Testis (tissue), 3 donors: ENCODE data around the gene TXLNB. TPM values are rescaled to one million over a fixed set of nuclear protein-coding genes. Genes with fewer than 3 reads are reported as not detected.

Experiments used
- DNase-seq: peaks from one replicate; pipeline ENCODE4 v3.0.0-alpha.2; 2019
- H3K27ac ChIP-seq, 2 donors: fragments of 200-600 bp; sonication (generic); one replicate each; pipeline ENCODE4 v1.5.1; 2019
- H3K27me3 ChIP-seq: fragments of 200-600 bp; sonication (generic); one replicate; pipeline ENCODE4 v1.5.1; 2019
- H3K36me3 ChIP-seq: fragments of 200-600 bp; sonication (generic); one replicate; pipeline ENCODE4 v1.5.1; 2017; ENCODE audit warnings: low read depth; ENCODE audit errors: missing control alignments
- H3K4me1 ChIP-seq: fragments of 200-600 bp; sonication (generic); one replicate; pipeline ENCODE4 v1.5.1; 2019
- H3K4me3 ChIP-seq, 2 donors: fragments of 200-600 bp; sonication (generic); one replicate each; pipeline ENCODE4 v1.5.1; 2017 to 2019
- H3K9me3 ChIP-seq: fragments of 200-600 bp; sonication (generic); one replicate; pipeline ENCODE4 v1.5.1; 2017
- POLR2A ChIP-seq: fragments of 450-650 bp; IDR thresholded peaks from one replicate; pipeline ENCODE4 v1.6.1; 2017; ENCODE audit warnings: antibody characterized with exemption, mild to moderate bottlenecking, moderate library complexity
- WGBS, 2 donors: methylation state at CpG; one replicate each; pipeline ENCODE4 v1.1.5; 2018; 5-methylcytosine and 5-hydroxymethylcytosine counted together
- intact Hi-C: fragments of 100-400 bp; cut with DNase I; formaldehyde crosslinking; loops from one replicate; pipeline ENCODE4 v1.15.1; 2023; ENCODE audit warnings: low total_unique reads
- polyA plus RNA-seq: library from polyadenylated mRNA; stranded (reverse); fragments of 350-450 nt; fragmentation: Illumina TruSeq; extraction: RNeasy Lipid Tissue Mini Kit (QIAGEN cat#74804); gene quantifications from one replicate; pipeline ENCODE4 v1.2.3, GENCODE V29; 2014; ENCODE audit warnings: low read depth, low replicate concordance; ENCODE audit not compliant: insufficient read depth
- total RNA-seq, 2 donors: library from RNA; depleted of rRNA; stranded (reverse); fragments of >200 nt; gene quantifications; one replicate each; pipeline ENCODE4 v1.2.3, GENCODE V29; 2016
- TF ChIP-seq, protein P1 (sequence below), 3 experiments: fragments of 450-650 bp in 2 of 3; fragments of 200-600 bp in 1 of 3; sonication (generic) in 1 of 3; IDR thresholded peaks; one replicate each; pipeline ENCODE4 v1.5.1; 2016 to 2019; ENCODE audit warnings: antibody characterized with exemption in 3 of 3, mild to moderate bottlenecking in 2 of 3, moderate library complexity in 1 of 3

TXLNB gene
- total and polyA plus RNA-seq, 3 donors from 2014 or later, result 3.7 to 4.5 (median 4.1) TPM

GRCh38 chr6:139337001-139337400 lies 45.2 kb upstream of the TXLNB start:
- DNase-seq, result no peak
- no peak overlapping the region for H3K27ac ChIP-seq
- no peak overlapping the region for H3K4me3 ChIP-seq
- H3K36me3 ChIP-seq, result no peaks in the 10 kb centered on the region
- H3K9me3 ChIP-seq, result no peaks in the 10 kb centered on the region
- H3K27me3 ChIP-seq, result no peaks in the 10 kb centered on the region
- no peaks in the 10 kb centered on the region for H3K4me1 ChIP-seq
- 90 to 93% methylated on average over 2 of the region's 2 CpGs for WGBS, 2 donors
- TF ChIP-seq, protein P1, sequence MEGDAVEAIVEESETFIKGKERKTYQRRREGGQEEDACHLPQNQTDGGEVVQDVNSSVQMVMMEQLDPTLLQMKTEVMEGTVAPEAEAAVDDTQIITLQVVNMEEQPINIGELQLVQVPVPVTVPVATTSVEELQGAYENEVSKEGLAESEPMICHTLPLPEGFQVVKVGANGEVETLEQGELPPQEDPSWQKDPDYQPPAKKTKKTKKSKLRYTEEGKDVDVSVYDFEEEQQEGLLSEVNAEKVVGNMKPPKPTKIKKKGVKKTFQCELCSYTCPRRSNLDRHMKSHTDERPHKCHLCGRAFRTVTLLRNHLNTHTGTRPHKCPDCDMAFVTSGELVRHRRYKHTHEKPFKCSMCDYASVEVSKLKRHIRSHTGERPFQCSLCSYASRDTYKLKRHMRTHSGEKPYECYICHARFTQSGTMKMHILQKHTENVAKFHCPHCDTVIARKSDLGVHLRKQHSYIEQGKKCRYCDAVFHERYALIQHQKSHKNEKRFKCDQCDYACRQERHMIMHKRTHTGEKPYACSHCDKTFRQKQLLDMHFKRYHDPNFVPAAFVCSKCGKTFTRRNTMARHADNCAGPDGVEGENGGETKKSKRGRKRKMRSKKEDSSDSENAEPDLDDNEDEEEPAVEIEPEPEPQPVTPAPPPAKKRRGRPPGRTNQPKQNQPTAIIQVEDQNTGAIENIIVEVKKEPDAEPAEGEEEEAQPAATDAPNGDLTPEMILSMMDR (IDR thresholded peaks at IDR 0.05), result no peak
- intact Hi-C loops, result no loop called here

DNA sequence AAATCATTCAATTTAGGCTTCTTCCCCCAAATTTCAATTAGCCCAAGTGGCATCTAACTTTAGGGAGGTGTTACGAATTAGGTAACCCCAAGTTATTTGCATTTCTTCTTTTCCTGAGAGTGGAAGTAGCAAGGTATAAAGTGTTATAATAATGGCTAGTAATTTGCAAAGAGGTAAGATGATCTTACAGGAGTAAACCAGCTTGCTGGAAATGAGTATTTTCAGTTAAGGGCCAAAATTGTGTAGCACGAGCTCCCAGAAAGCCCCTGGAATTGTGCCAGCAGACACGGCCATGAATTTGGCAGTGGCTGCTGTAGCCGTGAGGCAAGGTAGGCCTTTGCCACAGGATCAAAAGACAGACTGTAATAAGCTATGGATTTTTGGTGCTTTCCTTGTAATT lies 44.7 kb upstream of the TXLNB start:
- DNase-seq, result peak; percentile 26
- intact Hi-C loops, result no loop called here
- no peaks in the 10 kb centered on the region for H3K27me3 ChIP-seq
- no peak overlapping the region for H3K4me3 ChIP-seq
- H3K27ac ChIP-seq, result no peak overlapping the region
- TF ChIP-seq, protein P1 (IDR thresholded peaks at IDR 0.05), result no peak
- no peak for TF ChIP-seq POLR2A
- H3K36me3 ChIP-seq, result no peaks in the 10 kb centered on the region
- H3K4me1 ChIP-seq, result no peaks in the 10 kb centered on the region
- 41 to 50% methylated on average over 4 of the region's 4 CpGs for WGBS, 2 donors
- H3K9me3 ChIP-seq, result no peaks in the 10 kb centered on the region

GRCh38 chr6:139335447-139336210 lies 43.8 kb upstream of the TXLNB start:
- H3K9me3 ChIP-seq, result no peaks in the 10 kb centered on the region
- H3K27ac ChIP-seq, result no peak overlapping the region
- DNase-seq, result no peak
- 84 to 92% methylated on average over 5 of the region's 5 CpGs for WGBS, 2 donors
- H3K4me3 ChIP-seq, result no peak overlapping the region
- TF ChIP-seq POLR2A, result no peak
- TF ChIP-seq, protein P1 (IDR thresholded peaks at IDR 0.05), result no peak
- H3K4me1 ChIP-seq, result no peaks in the 10 kb centered on the region
- intact Hi-C loops, result no loop called here
- no peaks in the 10 kb centered on the region for H3K36me3 ChIP-seq
- H3K27me3 ChIP-seq, result no peaks in the 10 kb centered on the region

GRCh38 chr6:139334806-139335446 lies 43.1 kb upstream of the TXLNB start:
- H3K27ac ChIP-seq, result no peak overlapping the region

More at GRCh38 chr6:139334806-139335446, 43.1 kb upstream of the TXLNB start:
- DNase-seq, result no peak
- no peak overlapping the region for H3K4me3 ChIP-seq
- no peaks in the 10 kb centered on the region for H3K36me3 ChIP-seq
- H3K27me3 ChIP-seq, result no peaks in the 10 kb centered on the region
- no peak for TF ChIP-seq POLR2A
- TF ChIP-seq, protein P1 (IDR thresholded peaks at IDR 0.05), result no peak
- H3K9me3 ChIP-seq, result no peaks in the 10 kb centered on the region
- WGBS, 2 donors, result 63 to 75% methylated on average over 5 of the region's 5 CpGs
- H3K4me1 ChIP-seq, result no peaks in the 10 kb centered on the region
- intact Hi-C loops, result no loop called here
